CD4-positive, alpha-beta T cell treated with Interferon gamma for 1 hour (primary cell): ENCODE data around the gene WASL.
A peak's percentile ranks its signal among the peaks of the same experiment; 100 is the strongest.
"Not testable (repeated sequence)": the region's sequence is repeated elsewhere in the genome, so short reads cannot be mapped to it uniquely, and the experiment has no call there.

ENCODE experiments used
- DNase-seq: peaks from one replicate; pipeline ENCODE4 v3.0.0-alpha.2; 2020

Gene WASL

DNA sequence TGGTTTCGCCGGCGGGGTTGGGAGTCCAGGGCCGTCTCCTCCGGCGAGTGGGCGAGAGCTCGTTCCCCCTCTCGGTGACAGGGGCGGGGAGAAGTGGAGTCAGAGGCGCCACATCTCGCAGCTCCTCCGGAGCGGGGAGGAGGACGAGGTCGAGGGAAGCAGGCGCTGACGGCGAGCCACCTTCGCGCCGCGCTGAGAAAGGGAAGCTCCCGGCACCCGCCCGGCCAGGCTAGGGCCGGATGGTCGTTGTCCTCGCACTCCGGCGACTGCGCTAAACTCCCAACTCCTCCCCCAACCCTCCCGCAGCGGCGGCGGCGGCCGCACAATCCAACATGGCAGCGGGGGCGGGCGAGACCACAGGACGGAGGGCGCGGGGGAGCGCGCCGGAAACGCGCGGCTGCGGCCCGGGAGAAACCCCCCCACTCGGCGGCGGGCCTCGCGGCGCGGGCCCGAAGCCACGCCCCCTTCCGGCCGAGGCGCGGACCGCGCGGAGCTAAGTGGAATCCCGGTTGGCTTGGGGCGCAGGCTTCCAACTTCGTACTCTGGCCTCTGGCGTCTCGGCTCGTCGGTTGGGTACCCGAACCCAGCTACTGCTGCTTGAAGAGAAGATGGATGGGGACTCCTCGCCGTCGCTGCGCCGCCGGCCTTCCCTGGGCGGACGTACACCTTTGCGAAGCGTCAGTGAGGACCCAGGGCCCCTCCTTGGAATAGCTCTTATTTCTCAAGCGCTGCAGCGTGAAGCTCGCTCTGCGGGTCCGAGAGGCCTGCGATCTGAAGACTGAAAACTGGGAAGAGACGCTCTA lies at the start of gene WASL:
Gene WASL (minus strand): TSS at position 270 of the 803 bp plus-strand sequence. CDS start 269 bp downstream, at position 1.
- peak; percentile 87 for DNase-seq

DNA sequence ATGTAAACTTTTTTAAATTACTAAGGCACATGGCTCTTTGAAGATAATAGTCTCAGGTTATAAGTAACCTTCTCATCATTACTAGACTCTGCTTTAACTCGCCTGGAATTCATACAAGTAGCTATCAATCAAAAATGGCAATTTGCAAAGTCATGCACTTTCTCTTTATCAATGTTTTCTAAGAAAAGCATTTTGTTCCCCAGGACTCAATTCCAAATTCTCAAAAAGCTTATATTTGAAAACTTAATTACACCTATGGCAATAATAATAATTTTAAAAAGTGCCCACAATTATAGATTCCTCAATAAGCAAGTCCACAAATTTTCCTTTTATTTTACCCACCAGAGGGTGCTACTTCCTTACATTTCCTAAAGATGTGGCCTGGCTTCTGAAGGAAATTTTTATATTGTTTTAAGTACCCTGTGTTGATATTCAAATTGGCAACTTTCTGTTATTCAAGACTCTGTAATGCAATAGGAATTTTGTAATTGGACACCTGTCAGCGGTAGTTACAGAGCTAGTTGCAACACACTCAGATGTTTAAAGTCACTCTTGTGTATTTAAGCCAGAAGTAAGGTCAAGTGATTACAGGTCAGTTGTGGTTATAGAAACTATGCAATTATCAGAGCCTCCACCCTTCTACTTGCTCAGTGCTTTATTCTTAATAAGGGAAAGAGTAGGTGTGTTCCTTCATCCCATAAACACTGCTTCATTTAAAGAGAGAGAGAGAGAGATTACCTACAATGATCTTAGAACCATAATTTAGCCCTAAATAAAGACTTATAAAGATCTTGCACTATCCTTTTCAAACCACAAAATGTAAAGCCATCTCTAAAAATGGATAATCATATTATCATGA lies 49.1 kb upstream of the WASL start:
- no peak for DNase-seq

DNA sequence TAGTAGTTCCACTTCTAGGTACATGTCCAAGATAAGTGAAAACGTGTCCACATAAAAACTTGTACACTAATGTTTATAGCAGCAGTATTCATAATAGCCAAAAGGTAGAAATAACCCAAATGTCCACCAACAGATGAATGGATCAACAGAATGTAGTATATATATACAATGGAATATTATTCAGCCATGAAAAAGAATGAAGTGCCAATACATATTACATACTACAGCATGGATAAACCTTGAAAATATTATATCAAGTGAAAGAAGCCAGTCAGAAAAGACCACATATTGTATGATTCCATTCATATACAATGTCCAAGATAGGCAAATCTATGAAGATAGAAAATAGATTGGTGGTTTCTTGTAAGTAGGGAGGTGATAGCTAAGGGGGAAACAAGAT lies 47.8 kb upstream of the WASL start:
- no peak for DNase-seq

DNA sequence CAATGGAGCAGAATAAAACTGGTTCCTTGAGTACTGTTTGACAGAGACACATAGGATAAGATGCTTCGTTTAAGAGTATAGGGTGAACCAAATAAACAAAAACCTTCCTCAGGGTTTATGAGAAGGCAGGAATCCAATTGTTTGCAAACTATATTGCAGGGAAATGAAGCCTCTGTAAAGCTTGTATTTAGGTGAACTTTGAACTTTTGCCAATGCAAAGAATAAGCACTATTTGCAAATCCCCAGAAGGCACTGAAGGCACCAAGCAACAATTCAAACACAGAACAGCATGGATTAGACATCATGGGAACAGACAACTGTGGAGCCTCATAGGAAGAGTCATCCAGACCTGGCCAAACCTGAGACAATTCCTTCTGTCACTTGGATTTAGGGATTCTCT lies 47.1 kb upstream of the WASL start:
- no peak for DNase-seq

DNA sequence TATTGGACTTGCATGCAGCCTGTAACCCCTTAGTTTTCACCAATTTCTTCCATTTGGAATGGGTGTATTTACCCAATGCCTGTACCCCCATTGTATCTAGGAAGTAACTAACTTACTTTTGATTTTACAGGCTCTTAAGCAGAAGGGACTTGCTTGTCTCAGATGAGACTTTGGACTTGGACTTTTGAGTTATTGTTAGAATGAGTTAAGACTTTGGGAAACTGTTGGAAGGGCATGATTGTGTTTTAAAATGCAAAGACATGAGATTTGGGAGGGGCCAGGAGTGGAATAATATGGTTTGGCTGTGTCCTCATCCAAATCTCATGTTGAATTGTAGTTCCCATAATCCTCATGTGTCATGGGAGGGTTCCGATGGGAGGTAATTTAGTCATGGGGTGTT lies 46.3 kb upstream of the WASL start:
- DNase-seq = not testable (repeated sequence)

DNA sequence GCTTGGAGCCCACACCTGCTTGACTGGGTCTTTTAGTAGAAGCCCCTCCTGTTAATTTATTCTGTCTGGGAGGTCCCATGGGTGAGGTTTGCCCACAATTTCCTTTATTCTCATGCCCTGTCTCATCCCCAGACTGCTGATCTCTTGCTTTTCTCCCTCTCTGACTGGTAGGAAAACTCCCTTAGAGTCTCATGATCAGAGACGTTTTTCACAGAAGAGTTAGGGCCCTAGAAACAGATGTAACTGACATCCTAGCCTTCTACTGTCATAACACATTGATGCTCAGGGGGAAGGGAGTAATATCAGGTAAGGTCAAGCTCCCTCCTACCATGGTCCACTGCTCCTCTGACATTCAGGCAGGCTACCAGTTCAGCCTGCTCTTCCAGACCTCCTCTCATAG lies 43.7 kb upstream of the WASL start:
- no peak for DNase-seq

DNA sequence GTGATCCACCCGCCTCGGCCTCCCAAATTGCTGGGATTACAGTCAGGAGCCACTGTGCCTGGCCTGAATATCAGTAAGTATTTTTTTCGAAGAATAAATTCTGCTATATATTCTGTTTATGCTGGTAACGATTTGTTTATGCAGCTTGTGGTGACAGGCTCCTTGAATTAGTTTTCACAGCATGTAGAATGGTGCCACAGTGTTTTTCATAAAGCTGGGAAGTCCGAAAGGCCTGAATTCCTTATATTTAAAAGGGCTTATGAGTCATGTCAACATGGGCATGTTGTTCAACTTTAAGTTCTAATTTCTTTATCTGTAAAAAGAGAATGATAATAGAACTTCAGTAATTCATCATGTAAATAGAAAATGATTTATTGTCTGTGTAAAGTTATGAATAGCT lies 42.2 kb upstream of the WASL start:
- no peak for DNase-seq

DNA sequence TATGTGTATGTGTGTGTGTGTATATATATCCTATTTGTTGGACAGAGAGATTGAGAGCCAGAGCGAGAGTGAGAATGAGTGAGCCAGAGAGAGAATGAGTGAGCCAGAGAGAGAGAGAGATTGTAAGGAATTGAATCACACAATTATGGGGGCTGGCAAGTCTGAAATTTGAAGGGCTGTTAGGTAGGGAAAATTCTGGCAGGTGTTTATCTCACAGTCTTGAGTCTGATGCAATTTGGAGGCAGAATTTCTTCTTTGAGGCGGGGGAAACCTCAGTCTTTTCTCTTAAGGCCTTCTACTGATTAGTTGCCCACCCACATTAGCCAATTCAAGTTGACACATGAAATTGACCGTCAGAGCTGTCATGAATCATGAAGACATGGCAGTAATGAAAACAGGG lies 41.0 kb upstream of the WASL start:
- no peak for DNase-seq

DNA sequence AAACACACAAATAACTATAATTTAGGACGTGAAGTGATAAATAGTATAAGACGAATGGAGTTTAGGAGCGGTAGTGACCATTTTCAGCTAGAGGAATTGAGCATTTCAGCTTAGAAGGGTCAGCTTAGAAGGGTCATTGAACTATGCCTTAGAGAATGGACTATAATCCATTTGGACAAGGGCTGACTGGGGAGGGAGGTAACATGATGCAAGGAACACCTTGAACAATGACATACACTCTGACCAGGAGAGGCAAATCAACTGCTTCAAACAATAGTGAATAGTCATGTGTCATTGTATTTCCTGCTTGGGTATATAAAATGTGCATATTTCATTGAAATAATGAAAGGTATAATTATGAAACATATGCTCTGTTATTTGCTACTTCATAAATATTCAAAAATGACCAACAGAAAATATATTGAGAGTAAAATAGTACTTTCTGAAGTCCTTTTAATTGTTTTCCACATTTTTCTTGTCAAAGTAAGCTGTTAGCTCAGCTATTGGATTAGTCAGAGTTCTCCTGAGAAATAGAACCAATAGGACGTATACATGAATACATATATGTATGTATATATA lies 40.5 kb upstream of the WASL start:
- DNase-seq = no peak

DNA sequence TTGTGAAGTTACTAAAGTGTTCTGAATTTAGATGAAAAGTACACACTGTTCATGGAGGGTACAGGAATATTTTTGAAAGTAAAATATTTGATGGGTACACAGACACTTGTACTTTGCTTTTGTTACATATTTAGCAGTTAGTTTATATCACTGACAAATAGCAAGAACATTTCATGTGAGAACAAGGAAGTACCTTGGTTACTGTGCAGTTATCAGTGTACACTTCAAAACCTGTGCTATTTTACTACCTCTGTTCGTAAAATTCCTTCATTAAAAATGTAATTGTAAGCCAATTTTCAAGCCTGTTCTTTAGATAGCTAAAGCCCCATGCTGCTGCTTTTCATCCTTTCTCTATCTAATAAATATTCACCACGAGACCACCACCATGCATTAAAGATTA lies 39.8 kb upstream of the WASL start:
- DNase-seq = no peak

DNA sequence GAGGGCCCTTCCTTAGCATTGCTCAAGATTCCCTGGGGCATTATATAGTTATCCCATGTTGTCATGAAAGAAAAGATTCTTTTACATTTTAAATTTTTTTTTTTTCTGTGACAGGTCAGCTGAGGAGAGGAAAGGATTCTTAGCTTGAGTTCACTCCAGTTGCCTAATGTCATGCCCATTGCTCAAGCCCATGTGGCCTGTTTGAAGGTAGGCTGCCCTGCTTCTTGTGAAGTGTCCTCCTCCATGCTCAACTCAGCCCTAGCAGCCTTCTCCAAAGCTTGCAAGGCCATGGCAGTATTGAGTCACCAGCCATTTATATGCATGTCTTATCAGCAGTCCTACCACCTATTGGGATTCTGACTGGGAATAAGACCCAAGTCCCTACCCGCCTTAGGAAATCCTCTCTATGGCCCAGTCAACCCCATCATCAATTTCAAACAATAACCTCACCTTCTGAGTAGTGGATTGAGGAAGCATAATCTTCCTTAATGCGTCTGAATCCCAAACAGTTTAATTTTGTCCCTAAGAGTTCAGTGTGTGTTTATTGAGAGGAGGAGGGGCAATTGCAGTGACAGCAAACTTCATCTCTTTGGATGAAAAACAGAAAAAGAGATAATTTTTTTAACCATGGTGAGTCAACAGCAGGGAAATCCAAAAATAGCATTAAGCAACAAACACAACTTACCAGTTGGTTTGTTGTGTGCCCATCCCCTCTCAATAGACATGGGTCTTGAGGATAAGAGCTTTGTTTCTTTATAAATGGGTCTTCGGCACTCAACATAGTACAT lies 38.6 kb upstream of the WASL start:
- DNase-seq = no peak

DNA sequence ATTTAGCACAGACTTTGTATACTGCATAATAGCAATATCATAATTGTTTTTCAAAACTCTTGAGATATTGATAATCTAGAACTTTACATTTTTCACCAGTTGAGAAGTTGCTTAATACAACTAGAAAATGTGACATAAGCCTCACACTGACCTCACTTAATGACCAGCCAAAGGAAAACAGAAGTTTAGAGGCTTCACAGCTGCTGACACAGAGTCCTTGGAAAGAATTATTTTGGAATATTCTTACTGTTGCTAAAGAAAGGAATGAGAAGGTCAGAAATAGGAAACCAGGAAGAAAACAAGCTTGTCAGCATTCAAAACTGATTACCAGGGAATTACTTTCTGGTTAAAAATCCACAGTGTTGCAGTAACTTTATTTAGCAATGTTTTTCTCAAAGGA lies 35.5 kb upstream of the WASL start:
- no peak for DNase-seq

DNA sequence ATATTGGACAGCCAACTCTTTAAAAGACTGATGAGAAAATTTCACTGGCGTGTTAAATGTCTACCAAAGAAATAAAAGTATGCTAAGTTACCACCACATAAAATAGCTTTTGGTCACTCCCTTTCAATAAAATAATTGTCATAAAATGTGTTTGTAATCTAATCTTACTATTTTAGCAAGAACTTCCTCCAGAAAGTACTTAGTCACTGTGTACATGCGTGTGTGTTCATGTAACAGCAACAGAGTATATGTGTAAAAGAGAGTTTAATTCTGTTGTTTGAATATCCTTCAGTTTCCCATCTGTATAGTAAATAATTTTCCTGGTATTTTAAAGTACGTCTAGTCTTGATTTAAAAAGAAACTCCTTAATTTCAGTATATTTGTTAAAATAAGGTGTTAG lies 35.0 kb upstream of the WASL start:
- DNase-seq = no peak

DNA sequence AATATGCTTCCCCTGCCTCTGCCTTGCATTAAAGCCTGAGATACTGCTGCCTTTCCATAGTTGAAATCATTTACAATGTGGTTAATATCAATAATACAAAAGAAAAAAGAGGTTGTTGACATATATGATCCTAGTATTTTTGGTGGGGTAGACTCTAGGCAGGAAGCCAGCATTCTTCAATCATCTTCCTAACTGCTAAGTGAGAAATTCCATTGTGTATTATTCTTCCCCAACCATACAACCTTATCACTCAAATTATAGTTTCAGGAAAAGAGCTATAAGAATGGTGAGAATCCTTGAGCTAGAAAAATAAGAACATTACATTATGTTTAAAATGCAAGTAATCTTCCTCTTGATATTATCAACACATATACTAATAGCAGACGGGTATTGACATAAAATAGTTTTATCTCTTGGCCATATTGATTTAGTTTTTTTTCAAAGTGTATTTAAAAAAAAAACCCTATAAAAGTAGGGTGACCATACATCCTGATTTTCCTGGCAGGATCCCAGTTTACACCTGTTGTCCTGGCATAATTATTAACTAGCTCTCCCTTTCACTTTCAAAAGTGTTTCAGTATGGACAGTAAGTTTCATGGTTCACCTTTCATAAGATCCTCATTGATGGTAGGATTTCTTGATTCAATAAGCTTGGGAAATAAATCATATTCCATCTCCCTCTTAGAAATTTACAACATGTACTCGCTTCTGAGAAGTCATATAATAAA lies 33.4 kb upstream of the WASL start:
- no peak for DNase-seq

DNA sequence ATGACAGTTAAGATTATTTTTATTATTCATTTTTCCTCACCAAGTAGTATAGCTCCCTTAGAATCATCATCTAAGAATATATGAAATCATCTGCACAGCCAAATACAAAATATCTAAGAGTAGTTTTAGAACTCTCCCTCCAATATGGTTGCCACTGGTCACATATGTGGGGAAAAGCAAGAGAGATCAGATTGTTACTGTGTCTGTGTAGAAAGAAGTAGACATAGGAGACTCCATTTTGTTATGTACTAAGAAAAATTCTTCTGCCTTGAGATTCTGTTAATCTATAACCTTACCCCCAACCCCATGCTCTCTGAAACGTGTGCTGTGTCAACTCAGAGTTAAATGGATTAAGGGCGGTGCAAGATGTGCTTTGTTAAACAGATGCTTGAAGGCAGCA lies 31.7 kb upstream of the WASL start:
- not testable (repeated sequence) for DNase-seq

DNA sequence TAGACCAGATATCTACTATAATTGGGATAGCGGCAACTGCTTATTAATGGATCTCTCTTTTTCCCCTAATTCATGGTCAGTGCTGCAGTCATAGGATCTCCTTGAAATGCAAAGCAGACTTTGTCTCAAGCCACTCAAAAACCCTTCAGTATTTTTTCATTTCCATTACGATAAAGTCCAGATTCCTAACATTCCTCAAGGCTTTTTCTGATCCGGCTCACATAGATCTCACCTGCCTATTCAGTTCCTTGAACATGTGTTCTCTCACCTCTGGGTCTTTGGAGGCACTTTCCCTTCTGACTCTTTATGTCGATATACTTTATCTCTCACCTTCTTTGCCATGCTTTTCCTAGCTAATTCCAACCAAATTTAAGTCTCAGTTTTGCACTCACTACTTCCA lies 25.7 kb upstream of the WASL start:
- DNase-seq = no peak

DNA sequence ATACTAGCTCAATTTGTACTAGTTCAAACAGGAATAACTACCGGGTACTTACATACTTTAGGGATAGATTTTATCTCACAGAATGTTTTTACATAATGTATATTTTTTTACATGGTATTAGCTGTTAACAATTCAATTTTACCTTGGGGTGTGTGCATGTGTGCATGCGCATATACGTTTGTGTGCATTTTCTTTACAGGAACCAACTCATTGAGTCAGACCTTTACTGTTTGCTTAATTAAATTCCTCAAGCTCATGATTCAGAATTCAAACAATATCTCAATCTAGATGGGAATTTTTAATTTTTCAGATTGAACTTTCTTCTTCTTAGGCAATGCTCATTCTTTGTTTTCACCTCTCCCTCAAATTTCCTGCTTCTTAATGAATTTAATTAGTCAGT lies 24.7 kb upstream of the WASL start:
- no peak for DNase-seq

DNA sequence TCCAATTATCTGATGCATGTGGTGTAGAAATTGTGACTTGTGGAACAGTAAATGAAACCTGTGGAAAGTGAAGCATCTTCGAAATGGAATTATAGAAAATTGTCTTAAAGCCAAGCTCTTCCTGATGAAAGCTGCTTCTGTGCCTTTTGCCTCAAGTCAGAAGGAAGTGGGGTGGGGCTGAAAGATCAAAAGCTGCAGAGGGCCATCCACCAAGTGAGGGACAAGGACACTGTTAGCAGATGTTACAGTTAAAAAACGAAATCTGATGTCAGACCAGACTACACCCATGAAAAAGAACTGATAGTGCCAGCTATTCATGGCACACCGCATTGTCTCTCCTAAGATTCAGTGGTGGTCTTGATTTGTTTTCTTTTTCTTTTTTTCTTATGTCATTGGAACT lies 23.8 kb upstream of the WASL start:
- no peak for DNase-seq

DNA sequence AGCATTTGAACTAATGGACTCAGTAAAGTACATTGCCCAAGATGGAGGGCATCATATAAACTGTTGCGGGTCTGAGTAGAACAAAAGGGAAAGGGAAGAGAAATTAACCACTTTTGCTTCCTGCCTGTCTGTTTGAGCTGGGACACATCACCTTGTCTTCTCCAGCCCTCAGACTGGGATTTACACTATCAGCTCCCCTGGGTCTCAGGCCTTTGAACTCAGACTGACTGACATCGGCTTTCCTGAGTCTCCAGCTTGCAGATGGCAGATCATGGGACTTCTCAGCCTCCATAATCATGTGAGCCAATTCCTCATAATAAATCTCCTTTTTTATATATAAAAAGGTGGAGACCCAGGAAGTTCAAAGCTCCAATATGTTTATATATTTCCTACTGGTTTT lies 23.0 kb upstream of the WASL start:
- DNase-seq = no peak

DNA sequence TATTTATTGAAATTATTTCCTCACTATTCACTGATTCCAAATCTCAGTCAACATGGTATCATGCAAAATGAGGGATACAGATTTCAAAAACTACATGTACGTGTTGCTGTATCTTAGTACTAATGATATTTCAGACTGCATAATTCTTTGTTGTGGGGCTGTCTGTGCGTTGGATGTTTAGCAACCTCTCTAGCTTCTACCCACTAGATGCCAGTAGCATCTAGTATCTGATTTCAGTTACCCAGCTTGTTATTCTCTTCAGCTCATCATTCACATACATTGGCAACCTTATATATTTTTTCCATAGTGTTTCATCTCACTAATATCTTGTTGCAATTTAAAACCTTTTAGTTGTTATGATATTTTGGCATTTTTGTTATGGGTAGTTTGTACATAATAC lies 22.5 kb upstream of the WASL start:
- DNase-seq = no peak

DNA sequence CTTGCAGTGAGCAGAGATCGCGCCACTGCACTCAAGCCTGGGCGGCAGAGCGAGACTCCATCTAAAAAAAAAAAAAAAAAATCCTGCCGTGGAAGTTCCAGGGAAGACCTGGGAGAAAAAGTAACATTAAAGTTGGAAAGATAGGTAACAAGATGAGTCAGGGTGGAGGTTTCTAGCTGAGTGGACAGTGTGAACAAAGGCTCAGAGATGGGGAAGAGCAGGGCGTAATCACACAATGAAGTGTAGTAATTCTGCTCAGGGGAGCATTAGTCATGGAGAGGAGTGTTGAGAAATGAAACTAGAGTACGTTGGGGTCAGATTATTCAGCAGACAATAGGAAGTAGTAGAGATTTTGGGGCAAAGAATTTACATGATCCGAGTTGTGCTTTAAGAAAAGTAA lies 21.6 kb upstream of the WASL start:
- DNase-seq = peak; percentile 25

DNA sequence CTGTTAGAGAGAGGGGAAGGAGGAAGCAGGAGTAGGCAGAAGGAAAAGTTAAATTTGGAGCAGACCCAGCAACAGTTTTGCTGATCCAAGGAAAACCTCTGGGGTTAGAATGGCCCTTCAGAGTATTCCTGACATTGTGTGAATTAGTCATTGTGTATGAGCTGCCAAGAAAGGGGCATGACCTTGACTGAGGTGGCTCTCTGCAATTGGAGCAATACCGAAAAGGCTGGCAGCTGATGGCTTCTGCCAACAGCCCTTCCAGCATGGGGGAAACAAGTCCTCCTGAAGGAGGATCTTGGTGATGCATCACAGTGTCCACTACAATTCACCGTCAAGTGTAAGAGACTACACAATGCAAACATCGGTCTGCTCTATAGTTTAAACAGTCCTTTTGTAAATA lies 20.6 kb upstream of the WASL start:
- DNase-seq = no peak
